Hypothalamus (tissue), 51 donors: ENCODE measurements around the gene PLCG2.
"Not testable (repeated sequence)": the region's sequence is repeated elsewhere in the genome, so short reads cannot be mapped to it uniquely, and the experiment has no call there.

Experiments
- DNase-seq, 51 donors: peaks; one replicate each; lab custom pipeline; 2025; lab: John Stamatoyannopoulos, UW

Gene PLCG2

DNA sequence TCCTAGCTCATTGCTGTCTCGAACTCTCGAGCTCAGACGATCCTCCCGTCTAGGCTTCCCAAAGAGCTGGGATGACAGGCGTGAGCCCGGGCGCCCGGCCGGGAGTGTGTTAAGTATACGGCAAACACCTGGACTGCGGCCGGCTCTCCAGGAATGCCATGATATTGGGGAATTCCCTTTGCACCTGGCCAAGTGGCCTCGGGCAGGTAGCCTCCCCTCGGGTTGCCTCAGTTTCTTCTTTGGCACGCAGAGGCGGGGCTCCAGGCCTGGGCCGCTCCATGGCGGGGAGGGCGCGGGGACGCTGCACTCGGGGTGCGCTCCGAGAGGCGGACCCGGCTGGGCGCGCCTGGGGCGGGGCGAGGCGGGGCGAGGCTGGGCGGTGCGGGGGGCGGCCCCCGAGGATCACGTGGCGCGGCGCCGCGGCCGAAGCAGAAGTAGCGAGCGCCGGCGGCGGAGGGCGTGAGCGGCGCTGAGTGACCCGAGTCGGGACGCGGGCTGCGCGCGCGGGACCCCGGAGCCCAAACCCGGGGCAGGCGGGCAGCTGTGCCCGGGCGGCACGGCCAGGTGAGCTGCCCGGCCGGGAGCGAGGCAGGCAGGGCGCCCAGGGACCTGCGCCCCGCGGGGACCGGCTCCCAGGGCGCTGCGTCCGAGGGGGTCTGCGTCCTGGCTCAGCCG, at the start of gene PLCG2:
Gene PLCG2 (plus strand): TSS at position 431 of the 675 bp plus-strand sequence. CDS start 6,699 bp downstream, outside the sequence.
- DNase-seq: peak in 19 of 51 donors; percentile 6 to 44 (median 12)

DNA sequence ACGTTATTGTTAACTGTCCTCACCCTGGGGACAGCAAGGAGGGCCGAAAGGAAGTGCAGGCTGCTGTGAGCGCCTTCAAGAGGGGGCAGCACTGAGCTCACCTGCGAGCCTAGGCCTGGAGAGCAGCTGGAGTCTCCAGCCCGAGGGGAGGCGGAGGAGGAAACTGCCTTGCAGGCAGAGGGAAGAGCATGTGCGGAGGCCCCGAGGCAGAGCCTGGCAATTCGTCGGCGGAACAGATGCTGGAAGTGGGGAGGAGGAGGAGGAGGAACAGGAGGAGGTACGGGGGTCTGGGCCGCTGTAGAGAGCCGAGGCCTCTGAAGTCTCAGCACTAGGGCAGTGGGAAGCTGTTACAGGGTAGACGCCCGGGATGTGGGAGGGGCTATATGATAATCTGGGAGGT, 49.6 kb upstream of the PLCG2 start:
- no peak for DNase-seq

DNA sequence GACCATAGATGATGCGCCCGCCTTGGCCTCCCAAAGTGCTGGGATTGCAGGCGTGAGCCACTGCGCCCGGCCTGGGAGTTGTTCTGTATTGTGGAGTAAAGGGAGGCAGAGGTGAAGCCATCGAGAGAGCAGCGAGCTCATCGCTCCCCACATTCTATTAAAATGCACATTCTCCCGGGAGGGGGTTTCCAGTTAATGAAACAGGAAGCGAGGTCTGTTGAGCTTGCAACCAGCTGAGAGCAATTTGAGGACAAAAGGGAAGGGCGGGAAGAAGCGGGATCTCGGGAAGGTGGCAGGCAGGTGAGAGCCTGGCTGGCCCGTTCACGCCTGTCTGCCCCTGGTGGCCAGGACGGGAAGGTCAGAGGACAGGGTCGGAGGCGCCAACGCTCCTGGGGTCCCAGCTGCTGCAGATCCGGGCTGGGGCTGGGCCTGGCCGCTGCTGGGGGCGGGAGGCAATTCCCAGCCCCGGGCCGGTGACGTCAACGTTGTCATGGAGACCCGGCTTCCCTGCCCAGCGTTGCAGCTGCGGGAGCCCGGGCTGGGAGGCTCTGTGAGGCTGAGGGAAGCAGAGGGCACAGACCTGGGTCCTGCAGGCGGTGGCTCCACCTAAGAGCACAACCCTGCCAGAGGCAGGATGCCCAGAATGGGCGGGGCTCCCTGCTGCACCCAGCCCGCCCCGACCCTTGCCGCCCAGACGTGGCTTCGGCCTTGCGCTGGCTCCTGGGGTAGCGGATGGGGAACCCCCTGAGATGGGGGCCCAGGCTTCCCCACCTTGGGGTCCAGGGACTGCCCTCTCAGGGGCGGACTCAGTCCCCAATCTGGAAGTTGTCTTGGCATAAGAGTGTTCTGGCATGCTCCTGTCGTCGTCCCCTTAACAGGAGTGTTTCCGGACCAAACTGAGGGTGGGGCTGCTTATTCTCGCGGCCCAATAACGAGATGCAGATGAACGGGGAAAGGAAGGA, 48.7 kb upstream of the PLCG2 start:
- DNase-seq: peak in 49 of 51 donors; percentile 6 to 90 (median 72)

DNA sequence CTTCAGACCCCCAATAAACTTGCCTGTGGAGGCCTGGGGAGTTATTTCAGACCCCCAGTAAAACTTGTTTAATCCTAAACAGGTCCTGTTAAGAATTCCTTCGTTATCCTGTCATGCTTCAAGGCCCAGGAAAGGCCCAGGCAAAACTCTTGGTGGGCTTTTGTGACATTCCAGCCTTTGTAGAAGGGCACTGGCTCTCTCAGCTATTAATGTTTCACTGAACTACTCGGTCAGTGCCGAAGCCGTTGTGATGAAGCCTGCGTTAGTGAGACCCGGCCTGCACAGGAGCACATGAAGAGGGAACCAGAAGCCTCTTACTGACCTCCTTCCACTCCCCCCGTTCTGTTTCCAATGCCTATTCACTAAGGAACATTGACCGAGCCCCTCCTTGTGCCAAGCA, 47.4 kb upstream of the PLCG2 start:
- DNase-seq: no peak

DNA sequence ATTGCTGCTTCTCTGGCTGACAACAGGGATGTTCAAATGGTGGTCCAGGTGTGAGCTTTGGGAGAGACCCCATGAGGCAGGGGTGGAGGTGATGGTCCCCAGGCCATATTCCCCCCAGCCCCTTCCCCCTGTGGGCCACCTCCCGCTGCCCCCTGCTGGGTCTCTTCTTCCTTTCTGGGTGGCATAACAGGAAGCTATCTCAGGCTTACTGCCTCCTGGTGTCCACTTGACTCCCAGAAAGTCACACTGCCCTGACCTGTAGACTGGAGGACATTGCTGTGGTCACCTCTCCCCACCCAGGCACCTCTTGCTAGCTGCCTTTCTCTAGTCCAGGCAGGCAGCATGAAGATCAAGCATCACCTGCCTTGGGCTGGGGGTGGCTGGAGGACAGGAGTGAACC, 46.4 kb upstream of the PLCG2 start:
- DNase-seq: no peak

DNA sequence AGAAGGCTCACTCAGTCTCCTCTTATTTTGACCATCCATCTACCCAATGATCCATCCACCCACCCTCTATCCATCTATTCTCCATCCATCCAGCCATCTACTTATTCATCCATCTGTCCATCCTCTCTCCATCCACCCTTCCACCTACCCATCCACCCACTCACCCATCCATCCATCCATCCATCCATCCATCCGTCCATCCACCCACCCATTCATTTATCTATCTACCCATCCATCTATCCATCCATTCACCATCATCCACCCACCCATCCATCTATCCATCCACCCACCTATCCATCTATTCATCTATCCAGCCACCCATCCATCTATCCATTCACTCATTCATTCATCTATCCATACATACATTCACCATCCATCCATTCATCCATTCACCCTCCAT, 45.8 kb upstream of the PLCG2 start:
- DNase-seq: no peak

DNA sequence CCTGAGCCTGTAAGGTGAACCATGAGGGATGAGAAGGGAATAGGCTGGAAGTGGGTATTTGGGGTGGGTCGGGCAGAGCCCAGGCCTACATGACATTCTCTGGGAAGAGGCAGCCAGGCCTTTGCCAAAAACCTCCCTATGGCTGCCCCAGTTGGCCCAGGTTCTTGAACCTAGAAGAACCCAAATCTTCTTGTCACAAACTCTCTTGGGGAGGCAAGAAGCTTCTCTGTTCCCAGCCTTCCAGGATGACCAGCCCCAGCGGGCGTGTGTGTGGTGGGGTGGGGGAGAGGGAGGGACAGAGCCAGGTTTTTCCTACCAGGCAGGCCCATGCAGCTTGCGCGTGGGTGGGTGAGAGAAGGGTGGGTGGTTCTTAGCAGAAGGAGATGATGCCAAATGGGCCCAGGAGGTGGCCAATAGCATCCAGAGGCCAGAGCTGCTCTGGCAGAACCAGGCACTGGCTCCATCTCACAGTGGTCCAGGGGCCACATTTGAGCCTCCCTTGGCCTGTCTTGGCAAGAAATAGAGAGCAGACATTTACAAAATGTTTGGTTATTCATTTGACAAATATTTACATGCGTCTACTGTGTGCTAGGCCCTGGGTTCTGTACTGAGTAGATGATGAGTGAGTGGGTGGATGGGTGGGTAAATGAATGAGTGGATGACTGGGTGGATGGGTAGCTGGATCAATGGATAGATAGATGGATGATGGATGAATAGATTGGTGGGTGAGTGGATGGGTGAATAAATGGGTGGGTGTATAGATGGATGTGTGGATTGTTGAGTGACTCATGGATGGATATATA, 44.3 kb upstream of the PLCG2 start:
- DNase-seq: peak in 1 of 51 donors; percentile 32

DNA sequence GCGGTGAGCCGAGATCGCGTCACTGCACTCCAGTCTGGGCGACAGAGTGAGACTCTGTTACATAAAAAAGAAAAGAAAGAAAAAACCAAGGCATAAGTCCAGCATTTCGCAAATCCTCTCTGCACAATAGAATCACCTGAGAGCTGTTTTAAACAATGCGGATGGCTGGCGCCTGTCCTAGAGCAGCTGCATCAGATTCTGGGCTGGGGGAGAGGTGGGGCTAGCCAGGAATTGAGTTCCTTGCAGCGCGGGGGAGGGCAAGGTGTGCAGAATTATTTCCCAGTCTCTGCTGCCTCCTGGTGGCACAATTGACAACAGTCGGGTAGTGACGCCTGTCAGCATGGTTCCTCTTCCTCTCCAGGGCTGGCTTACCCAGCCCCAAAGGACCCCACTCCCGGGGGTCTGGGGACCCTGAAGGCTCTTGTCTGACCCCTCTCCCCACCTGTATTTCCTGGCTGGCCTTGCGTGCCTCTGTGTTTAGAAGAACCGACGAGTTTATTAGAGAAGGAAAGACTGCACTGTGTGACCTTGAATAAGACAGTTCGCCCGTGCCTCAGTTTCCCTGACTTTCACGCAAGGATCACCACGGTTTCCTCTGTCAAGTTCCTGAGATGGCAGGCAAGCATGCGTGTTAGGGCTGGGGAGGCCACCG, 41.1 kb upstream of the PLCG2 start:
- peak in 48 of 51 donors; percentile 8 to 86 (median 54) for DNase-seq

DNA sequence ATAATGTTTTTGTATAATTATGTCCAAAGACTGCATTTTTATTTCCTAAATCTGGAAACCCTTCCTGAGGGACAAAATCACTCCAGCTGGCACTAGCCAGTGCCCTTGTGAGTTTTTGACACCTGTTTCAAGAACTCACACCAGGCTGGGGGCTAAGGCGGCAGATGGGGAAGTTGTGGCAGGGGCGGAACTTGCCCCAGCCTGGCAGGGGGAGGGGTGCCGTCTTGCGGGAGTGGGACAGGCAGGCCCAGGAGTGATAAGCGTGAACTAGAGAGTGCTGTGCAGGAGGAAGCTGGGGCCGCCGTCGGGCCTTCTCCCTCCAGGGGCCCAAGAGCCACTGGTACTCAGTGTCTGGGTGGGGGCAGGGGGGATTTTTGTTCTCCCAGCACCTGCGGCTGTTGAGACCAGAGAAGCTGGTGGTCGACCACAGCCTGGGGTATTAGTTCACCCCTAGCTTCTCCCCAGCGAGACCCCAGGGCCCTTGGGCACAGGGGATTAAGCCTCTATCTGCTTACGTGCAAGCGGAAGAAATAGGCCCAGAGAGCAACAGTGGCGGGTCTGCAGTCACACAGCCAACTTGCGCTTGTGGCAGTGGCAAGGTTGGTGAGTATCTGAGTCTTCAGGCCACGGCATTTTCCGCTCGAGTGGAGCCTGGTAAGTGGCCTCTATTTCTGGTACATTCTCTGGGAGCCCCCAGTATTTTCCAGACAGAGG, 40.2 kb upstream of the PLCG2 start:
- peak in 32 of 51 donors; percentile 6 to 58 (median 36) for DNase-seq

DNA sequence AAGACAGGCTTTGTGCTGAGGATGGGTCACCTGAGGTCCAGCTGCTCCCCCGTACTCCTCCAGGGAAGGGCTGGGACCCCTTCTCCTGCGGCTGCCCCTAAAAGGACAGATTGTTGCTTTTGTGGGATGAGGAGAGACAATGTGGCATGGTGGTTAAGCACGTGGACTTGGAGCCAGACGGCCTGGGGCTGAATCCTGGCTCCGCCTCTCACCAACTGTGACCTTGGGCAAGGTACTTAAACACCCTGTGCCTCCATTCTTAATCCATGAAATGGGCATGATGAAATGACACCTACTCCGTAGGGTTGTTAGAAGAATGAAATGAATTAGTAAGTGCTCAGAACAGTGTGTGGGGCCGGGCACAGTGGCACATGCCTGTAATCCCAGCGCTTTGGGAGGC, 39.6 kb upstream of the PLCG2 start:
- DNase-seq: no peak

DNA sequence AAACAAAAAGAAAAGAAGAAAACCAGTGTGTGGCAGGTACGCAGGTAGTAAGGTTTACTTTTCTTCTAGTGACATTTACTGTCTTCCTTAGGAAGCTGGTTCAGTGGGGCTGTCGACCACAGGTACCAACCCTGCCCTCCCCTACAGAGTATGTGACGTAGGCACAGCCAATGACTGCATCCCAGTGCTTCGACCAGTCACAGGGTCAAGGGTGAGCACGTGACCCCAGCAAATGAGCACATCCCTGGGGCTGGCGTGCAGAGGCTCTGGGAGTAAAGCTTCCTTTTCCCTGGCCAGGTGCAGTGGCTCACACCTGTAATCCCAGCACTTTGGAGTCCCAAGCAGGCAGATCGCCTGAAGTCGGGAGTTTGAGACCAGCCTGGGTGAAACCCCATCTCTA, 38.9 kb upstream of the PLCG2 start:
- DNase-seq: peak in 8 of 51 donors; percentile 5 to 31 (median 10)

DNA sequence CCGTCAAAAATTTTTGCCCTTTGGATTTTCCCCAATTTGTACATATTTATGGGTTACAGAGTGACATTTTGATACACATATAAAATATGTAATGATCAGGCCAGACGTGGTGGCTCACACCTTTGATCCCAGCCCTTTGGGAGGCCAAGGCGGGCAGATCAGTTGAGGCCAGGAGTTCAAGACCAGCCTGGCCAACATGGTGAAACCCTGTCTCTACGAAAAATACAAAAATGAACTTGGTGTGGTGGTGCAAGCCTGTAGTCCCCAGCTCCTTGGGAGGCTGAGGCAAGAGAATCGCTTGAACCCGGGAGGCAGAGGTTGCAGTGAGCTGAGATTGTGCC, 37.7 kb upstream of the PLCG2 start:
- not testable (repeated sequence) for DNase-seq

DNA sequence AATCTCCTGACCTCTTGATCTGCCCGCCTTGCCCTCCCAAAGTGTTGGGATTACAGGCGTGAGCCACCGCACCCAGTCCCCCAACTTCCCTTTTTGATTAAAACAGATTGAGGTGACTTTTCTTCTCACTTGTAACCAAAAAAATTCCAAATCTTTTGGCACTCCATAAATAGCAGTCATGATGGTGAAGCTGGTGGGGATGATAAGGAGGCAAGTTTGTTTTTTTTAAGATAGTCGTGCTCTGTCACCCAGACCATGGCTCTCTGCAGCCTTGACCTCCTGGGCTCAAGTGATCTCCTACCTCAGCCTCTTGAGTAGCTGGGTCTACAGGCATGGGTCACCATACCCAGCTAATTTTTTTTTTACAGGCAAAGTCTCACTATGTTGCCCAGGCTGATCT, 34.7 kb upstream of the PLCG2 start:
- no peak for DNase-seq

DNA sequence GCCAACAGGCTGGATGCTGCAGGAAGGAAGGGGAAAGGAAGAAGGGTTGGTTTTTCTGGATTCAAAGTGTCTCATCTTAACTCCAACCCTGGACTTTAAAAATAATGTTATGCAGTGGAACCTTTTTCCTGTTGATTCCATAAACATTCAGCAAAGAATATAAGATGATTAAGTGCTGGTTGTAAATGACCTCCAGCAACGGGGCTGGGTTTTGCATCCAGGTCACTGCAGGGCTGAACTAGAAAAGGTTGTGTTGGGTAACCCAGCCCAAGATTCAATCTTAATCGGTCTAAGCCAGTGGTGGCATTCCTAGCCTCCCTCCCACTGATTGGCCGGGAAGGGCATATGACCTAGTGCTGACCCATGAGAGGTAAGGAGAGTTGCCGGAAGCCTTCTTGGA, 34.2 kb upstream of the PLCG2 start:
- no peak for DNase-seq

DNA sequence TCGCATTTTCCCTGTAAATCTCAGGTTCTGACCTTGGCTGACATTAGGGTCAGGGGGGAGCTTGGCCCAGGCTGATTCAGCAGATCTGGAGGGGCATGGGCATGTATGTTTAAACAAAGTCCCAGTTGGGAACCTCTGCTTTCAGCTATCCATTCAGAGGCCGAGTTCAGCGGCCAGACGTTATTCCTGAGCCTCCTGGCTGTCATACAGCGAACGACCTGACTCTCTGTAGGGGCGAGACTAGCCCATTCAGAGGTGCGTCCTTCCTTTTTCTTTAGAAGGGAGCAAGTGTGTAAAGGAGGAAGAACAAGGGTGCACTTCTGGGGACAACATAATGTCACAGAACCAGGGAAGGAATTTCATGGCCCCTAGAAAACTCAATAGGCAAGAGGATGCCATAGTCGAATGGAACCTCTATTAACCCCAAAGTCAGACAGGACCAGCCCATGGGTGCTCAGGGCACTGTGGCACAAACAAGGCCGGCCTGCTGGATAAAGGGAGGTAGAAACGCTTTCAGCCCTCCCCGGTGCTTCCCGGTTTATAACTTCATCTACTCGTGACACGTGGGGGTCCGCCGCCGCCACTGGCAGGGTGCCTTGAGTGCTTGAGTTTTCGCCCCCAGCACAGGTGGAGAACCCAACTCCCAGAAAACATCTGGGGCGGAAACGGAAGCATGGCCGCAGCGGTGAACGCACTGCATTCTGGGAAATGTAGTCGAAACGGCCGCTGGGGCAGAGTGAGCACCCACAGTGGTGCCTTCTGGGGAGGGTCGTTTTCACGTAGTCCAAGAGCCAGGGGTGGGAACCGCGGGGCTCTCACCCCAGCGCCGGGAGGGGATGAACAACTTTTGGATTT, 33.2 kb upstream of the PLCG2 start:
- peak in 48 of 51 donors; percentile 9 to 79 (median 49) for DNase-seq

DNA sequence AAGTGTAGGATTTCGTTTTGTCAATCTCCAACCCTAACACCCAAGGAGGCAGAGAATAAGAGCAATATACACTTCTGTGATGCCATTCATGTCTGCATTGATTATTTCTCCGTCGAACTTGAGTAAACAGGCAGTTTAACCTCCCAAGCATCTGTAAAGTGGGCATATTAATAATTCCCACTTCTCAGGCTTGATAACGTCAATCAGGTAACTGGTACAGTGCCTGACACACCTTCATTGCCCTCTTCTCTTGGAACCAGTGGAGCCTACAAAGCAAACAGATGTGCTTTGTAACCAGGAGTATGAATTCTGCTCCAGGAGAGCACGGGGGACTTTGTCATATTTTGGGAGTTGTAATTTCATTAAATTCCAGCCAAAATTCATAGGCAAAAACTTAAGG, 32.5 kb upstream of the PLCG2 start:
- no peak for DNase-seq

DNA sequence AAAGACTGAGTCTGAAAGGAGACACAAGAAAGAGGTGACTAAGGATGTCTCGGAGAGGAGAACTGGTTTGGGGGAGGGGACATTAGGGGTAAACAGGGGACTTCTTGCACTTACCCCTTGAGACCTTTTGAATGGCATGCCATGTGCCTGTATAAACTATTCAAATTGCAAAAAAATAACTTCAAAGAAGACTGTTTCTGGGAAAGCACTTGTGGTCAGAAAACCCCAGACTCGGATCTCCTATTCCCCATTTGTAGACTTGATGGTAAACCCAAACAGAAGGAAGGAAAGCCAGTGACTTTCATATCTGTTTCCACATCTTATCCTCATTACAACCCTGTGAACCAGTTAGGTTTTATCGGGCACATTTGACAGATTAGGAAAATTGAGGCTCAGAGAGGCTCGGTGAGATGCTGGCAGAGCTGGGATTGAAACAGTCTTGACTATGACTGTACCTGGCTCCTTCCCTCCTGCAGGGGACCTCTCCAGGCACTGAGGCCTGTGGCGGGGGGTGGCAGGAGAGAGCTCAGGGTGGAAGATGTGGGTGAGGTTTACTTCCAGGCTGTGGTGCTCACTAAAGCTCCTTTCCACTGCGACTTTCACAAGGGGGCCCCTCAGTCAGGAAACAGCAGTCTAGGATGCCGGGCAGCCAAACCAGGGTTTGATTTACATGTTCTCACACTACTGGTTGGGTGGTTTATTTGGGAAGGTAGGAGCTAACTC, 30.5 kb upstream of the PLCG2 start:
- no peak for DNase-seq

DNA sequence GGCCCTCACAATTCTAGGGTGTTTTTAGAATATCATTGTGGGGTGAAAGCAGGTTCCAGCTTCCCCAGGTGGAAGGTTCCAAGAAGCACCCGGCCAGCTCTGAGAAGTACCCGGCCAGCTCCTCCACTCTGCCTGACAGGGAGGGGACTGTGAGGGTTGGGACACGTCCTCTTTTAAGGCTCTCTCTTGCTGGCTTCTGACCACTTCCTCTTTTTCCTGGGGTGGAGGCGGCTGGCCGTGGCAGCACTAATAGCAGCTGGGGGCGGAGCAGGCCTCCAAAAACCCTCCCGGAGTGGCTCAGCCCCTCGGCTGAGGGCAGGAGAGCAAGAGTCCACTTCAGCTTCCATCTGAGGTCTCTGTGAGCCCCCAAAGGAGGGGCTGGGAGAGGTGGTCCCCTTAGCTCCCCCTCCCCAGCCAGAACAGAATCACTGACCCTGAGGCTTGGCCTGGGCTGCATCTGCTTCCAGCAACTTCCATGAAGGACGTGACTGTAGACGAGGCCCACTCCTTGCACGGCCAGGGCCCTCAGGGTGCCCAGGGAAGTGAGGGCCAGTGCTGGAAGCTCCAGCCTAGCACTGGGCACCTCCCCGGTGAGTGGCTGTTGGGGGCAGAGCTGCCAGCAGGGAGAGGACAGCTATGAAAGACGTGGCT, 26.7 kb upstream of the PLCG2 start:
- peak in 25 of 51 donors; percentile 6 to 44 (median 17) for DNase-seq
